GM23338 (cell line): ENCODE data around the gene FRAS1. TPM values are rescaled to one million over a fixed set of nuclear protein-coding genes. Genes with fewer than 3 reads are reported as not detected.

Source experiments
- CTCF ChIP-seq, 2 experiments: fragments of 200-600 bp in 1 of 2; sonication (generic) in 1 of 2; conservative IDR thresholded peaks; 2 replicates each; pipeline versions ENCODE4 v1.5.1 to v1.6.1; 2016 to 2017; ENCODE audit warnings: antibody characterized with exemption in 2 of 2, low read depth in 2 of 2, mild to moderate bottlenecking in 2 of 2, moderate library complexity in 1 of 2
- NANOG ChIP-seq: IDR thresholded peaks from 2 replicates; pipeline ENCODE4 v1.6.1; 2016; ENCODE audit warnings: antibody characterized with exemption, borderline replicate concordance
- ZNF114 ChIP-seq: fragments of 250-450 bp; sonication (Bioruptor Pico); IDR thresholded peaks from 2 replicates; pipeline ENCODE4 v1.5.0; 2020; ENCODE audit warnings: mild to moderate bottlenecking, moderate library complexity
- polyA plus RNA-seq: library from polyadenylated mRNA; unstranded; fragments of >200 nt; fragmentation: Nextera tagmentation; extraction: Ambion mirVana; gene quantifications from 2 replicates; pipeline ENCODE4 v1.2.1, GENCODE V29; 2016
- total RNA-seq: library from RNA; depleted of rRNA; stranded (reverse); fragments of >200 nt; shearing (Covaris generic); gene quantifications from 2 replicates; pipeline ENCODE4 v1.2.3, GENCODE V29; 2014
- TF ChIP-seq, protein P1 (sequence below): fragments of 250-450 bp; sonication (Bioruptor Pico); IDR thresholded peaks from 2 replicates; pipeline ENCODE4 v1.5.0; 2020; ENCODE audit warnings: mild to moderate bottlenecking, moderate library complexity

The FRAS1 gene
- total and polyA plus RNA-seq, 2 experiments from 2014 or later = 12.4 to 108 TPM

- peak; percentile 35 to 51 for TF ChIP-seq CTCF (conservative IDR thresholded peaks at IDR 0.05; ENCODE audit: low read depth in 2 of 2)
- no peak for TF ChIP-seq NANOG
- TF ChIP-seq, protein P1, sequence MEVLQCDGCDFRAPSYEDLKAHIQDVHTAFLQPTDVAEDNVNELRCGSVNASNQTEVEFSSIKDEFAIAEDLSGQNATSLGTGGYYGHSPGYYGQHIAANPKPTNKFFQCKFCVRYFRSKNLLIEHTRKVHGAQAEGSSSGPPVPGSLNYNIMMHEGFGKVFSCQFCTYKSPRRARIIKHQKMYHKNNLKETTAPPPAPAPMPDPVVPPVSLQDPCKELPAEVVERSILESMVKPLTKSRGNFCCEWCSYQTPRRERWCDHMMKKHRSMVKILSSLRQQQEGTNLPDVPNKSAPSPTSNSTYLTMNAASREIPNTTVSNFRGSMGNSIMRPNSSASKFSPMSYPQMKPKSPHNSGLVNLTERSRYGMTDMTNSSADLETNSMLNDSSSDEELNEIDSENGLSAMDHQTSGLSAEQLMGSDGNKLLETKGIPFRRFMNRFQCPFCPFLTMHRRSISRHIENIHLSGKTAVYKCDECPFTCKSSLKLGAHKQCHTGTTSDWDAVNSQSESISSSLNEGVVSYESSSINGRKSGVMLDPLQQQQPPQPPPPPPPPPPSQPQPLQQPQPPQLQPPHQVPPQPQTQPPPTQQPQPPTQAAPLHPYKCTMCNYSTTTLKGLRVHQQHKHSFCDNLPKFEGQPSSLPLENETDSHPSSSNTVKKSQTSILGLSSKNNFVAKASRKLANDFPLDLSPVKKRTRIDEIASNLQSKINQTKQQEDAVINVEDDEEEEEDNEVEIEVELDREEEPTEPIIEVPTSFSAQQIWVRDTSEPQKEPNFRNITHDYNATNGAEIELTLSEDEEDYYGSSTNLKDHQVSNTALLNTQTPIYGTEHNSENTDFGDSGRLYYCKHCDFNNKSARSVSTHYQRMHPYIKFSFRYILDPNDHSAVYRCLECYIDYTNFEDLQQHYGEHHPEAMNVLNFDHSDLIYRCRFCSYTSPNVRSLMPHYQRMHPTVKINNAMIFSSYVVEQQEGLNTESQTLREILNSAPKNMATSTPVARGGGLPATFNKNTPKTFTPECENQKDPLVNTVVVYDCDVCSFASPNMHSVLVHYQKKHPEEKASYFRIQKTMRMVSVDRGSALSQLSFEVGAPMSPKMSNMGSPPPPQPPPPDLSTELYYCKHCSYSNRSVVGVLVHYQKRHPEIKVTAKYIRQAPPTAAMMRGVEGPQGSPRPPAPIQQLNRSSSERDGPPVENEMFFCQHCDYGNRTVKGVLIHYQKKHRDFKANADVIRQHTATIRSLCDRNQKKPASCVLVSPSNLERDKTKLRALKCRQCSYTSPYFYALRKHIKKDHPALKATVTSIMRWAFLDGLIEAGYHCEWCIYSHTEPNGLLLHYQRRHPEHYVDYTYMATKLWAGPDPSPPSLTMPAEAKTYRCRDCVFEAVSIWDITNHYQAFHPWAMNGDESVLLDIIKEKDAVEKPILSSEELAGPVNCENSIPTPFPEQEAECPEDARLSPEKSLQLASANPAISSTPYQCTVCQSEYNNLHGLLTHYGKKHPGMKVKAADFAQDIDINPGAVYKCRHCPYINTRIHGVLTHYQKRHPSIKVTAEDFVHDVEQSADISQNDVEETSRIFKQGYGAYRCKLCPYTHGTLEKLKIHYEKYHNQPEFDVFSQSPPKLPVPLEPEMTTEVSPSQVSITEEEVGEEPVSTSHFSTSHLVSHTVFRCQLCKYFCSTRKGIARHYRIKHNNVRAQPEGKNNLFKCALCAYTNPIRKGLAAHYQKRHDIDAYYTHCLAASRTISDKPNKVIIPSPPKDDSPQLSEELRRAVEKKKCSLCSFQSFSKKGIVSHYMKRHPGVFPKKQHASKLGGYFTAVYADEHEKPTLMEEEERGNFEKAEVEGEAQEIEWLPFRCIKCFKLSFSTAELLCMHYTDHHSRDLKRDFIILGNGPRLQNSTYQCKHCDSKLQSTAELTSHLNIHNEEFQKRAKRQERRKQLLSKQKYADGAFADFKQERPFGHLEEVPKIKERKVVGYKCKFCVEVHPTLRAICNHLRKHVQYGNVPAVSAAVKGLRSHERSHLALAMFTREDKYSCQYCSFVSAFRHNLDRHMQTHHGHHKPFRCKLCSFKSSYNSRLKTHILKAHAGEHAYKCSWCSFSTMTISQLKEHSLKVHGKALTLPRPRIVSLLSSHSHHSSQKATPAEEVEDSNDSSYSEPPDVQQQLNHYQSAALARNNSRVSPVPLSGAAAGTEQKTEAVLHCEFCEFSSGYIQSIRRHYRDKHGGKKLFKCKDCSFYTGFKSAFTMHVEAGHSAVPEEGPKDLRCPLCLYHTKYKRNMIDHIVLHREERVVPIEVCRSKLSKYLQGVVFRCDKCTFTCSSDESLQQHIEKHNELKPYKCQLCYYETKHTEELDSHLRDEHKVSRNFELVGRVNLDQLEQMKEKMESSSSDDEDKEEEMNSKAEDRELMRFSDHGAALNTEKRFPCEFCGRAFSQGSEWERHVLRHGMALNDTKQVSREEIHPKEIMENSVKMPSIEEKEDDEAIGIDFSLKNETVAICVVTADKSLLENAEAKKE (CRISPR knock-in tag) = no peak
- TF ChIP-seq ZNF114 = no peak
These were observed 626 bp upstream of the FRAS1 start (continued) for GRCh38 chr4:78056265-78057129.
